Right kidney (tissue), 1 donor: ENCODE measurements around the gene C1orf21.

Experiments
- DNase-seq: peaks from one replicate; pipeline ENCODE4 v3.0.0-alpha.2; 2016

C1orf21 gene

GRCh38 chr1:184513966-184514365, 127.1 kb downstream of the C1orf21 start:
- DNase-seq = no peak

GRCh38 chr1:184514447-184514846, 127.6 kb downstream of the C1orf21 start:
- DNase-seq = no peak

- no peak for DNase-seq
These were observed 130.3 kb downstream of the C1orf21 start for GRCh38 chr1:184517130-184517529.

DNA sequence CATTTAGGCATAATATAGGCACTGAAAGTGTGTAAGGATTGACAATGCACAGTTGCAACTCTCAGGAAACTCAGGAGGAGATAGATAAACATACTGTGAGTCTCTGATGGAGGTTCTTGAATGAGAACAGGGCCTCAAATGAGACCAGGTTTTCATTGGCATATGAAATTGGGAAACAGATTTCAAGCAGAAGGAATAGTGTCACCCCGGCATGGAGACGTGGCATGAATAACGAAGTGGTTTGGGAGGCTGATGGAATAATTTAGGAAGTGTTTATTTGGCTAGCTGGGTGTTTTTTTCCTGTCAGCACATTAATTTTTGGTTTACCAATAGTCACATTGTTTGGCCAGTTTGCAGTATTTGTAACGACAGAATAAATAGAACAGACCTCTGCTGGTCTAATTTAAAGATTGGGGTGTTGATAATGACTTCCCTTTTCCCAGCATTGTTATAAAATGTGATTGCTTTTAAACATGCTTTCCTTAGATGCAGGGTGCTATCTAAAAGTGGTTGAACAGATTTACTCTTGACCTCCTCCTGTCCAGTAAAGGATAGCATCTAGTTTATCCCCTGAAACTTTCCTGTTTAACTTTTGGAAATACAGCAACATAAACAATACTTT, 132.0 kb downstream of the C1orf21 start:
- no peak for DNase-seq

DNA sequence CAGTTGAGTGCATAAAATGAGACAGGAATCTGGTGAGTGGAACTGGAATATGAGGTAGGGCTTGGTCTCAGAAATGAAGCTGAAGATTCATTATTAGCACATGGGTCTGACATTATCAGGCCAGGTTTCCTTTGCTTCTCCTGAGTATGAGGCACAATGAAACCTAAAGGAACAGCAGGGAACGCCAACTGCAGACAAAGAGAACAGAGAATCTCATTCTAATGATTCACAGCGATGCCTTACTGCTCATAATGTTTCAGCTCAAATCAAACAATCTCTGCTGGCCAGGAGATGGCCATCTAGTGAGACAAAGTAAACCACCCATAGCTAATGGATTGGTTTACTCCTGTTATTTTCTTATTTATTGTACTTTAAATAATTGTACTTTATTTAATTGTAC, 133.5 kb downstream of the C1orf21 start:
- DNase-seq = no peak

DNA sequence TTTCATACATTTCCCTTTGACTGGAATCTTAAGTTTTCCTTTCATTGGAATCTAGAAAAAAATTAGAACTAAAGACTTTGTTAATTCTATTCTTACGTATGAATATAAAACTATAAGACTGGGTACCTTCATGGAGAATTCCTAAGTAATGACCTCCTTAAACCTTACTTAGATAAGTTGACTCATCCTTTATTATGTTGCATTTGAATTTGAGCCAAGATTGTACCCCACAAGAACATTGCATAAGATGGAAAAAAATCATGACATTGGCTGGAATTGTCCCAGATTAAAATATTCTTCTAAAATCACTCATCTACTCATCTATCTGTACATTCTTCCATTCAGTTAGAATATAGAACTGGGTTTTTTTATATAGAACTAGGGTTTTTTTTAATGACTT, 137.4 kb downstream of the C1orf21 start:
- no peak for DNase-seq

- no peak for DNase-seq
These were observed 140.6 kb downstream of the C1orf21 start for GRCh38 chr1:184527402-184527801.

DNA sequence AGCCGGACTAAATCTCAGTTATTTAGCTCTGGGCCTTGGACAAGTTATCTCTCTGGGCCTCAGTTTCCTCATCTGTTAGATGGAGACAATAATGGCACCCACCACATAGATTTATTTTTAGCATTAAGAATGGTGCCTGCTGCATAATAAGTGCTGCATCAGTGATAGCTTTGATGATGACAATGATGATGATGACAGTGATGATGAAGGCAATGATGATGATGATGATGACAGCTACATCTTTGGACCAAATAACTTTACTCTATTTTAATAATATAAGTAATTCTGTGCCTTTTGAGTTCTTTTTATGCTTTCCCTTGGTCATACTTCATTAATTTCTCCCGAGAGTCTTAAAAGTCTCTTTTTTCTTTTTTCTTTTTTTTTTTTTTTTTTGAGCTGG, 143.4 kb downstream of the C1orf21 start:
- no peak for DNase-seq

GRCh38 chr1:184531296-184531695, 144.5 kb downstream of the C1orf21 start:
- no peak for DNase-seq

GRCh38 chr1:184532199-184532598, 145.4 kb downstream of the C1orf21 start:
- DNase-seq = no peak

- DNase-seq = no peak
These were observed 146.2 kb downstream of the C1orf21 start for GRCh38 chr1:184533049-184533448.

DNA sequence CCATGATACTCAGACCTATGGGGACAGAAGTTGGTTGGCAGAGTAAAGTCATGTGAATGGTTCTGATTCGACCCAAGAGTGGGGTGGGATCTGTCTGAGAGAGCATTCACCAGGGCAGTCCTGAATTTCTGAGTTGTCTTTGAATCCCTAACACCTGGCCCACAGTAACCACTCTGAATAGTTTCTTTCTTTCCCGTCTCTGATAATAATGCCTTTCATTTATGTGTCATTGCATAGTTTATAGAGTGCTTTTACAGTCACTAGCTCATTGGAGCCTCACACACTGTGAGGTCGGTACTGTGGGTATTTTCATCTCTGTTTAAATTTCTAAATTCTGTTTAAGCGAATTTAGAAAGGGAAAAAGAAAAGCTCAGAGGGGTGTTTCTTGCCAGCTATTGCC, 147.1 kb downstream of the C1orf21 start:
- DNase-seq = no peak

DNA sequence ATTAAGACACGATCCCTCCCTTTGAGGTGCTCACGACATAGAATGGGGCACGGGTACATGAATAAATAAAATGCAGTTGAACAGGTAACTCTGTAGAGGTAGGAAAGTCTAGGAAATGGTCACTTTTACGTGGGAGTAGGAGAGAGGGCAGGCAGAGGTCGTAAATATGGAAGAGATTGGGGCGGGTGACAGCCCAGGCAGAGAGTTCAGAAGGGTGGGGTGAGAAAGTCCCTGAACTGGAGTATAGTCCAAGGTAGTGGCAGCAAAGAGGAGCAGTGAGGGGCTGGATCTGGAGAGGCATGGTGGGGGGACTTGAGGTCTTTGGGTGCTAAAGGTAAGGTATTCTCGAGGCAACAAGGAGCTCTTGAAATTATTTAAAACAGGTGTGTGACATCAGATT, 147.9 kb downstream of the C1orf21 start:
- DNase-seq = no peak

GRCh38 chr1:184535191-184535970, 148.6 kb downstream of the C1orf21 start:
- no peak for DNase-seq

- DNase-seq = no peak
These were observed 149.6 kb downstream of the C1orf21 start for GRCh38 chr1:184536246-184536985.

DNA sequence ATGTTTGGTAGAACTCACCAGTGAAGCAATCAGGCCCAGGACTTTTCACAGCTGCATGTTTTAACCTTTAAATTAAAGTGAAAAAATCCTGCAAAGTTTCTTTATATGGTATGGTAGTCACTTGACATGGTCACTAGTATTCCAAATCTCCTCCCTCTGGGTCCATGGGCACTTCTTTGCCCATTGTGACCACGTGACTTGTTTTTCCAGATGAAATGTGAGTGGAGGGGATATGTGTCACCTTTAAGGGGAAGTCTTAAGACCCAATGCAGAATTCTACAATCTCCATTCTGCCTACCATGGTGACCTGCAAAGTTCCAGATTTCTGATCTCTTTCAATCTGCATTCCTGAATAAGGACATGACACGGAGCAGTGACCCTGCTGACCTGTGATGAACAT, 152.8 kb downstream of the C1orf21 start:
- no peak for DNase-seq

- no peak for DNase-seq
These were observed 154.8 kb downstream of the C1orf21 start for GRCh38 chr1:184541537-184542152.

DNA sequence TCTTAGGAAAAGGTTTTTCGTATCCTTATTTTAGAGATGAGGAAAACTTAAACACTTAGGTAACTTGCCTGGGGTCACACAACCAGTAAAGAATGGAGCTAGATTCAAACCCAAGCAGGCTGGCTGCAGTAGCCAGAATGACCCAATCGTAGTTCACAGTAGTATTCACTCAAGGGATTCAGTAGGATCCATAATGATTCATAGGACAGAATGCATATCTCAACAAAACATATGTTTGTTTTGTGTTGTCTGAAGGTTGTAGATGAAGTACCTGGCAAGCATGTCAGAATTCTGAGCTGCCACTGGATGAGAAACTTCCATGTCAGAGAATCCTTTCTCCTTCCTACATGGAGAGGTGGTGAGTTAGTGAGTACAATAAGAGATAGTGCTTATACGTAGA, 155.5 kb downstream of the C1orf21 start:
- DNase-seq = no peak

DNA sequence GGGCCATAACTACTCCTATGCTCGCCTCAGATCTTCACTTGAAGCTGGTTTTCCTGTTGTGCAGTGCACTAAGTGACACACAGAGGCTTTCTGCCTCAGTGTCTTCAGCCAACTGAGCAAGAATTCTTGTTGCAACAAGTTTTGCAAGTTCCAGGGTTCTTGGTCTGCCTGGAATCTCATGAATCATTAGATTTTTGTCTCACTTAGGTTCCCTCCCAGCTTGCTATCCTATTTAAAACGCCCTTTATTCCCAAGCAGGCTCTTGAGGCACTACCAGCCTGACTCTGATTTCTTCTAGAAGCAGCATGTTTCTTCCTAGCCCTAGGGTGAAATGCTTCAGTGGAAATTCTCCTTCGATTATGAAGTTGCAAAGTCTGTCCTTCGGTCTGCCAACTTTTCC, 158.8 kb downstream of the C1orf21 start:
- no peak for DNase-seq

DNA sequence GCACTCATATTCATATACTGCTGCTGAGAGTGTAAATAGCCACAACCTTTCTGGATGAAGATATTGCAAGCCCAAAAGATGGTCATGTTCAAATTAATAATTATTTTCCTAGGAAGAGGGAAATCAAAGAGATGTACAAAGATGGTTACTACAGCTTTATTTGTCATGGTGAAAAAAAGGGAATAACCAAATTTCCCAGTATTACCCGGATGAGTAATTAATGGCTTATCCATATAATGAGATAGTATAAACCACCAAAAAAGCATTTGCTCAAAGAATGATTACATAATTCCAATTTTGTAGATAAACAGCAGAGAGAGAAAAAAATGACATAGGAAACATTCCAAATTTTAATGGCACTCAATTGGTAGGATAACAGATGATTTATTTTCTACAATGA, 165.6 kb downstream of the C1orf21 start:
- no peak for DNase-seq

DNA sequence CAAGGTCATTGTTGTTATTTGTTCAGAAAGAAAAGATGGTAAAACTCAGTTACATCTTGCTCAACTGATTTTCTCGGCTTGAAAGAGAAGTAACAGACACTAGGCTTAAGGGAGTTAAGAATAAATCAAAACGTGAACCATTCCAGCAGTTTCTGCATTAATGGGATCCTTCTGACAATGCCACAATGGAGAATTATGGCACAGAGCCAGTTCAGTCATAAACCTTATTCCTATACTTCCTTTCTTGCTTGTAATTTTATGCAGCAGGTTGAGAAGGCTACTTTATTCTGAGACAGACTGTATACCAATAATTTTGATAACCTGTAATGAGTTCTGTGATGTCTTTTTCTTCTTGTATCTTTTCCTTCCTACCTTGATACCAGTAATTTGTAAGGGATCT, 167.0 kb downstream of the C1orf21 start:
- no peak for DNase-seq

GRCh38 chr1:184555665-184556641, 169.1 kb downstream of the C1orf21 start:
- no peak for DNase-seq
